Loucy (cell line): ENCODE results near the gene CHST5.
"Not testable (repeated sequence)": the region's sequence is repeated elsewhere in the genome, so short reads cannot be mapped to it uniquely, and the experiment has no call there.

Experiments
- H2AFZ ChIP-seq: fragments of 200-600 bp; sonication (generic); 2 replicates; pipeline ENCODE4 v1.6.0; 2016; ENCODE audit warnings: antibody characterized with exemption, mild to moderate bottlenecking, low read length, moderate library complexity
- H3F3A ChIP-seq: fragments of 200-600 bp; 2 replicates; pipeline ENCODE4 v1.6.0; 2016; ENCODE audit warnings: antibody characterized with exemption, low read depth, mild to moderate bottlenecking
- H3K27me3 ChIP-seq: fragments of 200-600 bp; sonication (generic); 2 replicates; pipeline ENCODE4 v1.6.1; 2014; ENCODE audit warnings: low read length, mild to moderate bottlenecking; ENCODE audit not compliant: insufficient read depth, poor library complexity, severe bottlenecking
- H3K36me3 ChIP-seq: fragments of 200-600 bp; sonication (generic); 2 replicates; pipeline ENCODE4 v1.6.1; 2016; ENCODE audit warnings: low read length; ENCODE audit not compliant: insufficient read depth
- H3K4me1 ChIP-seq: fragments of 200-600 bp; sonication (generic); 2 replicates; pipeline ENCODE4 v1.5.1; 2014; ENCODE audit warnings: low read length, mild to moderate bottlenecking; ENCODE audit not compliant: insufficient read depth, poor library complexity, severe bottlenecking
- H3K4me2 ChIP-seq: fragments of 200-600 bp; sonication (generic); 2 replicates; pipeline ENCODE4 v1.6.0; 2014; ENCODE audit warnings: antibody characterized with exemption, low read length, low read depth, mild to moderate bottlenecking; ENCODE audit not compliant: poor library complexity, severe bottlenecking
- H3K4me3 ChIP-seq: fragments of 200-600 bp; sonication (generic); 2 replicates; pipeline ENCODE4 v1.5.1; 2014; ENCODE audit warnings: low read length, mild to moderate bottlenecking, mixed read lengths; ENCODE audit not compliant: poor library complexity, severe bottlenecking
- H3K79me2 ChIP-seq: fragments of 200-600 bp; sonication (generic); 2 replicates; pipeline ENCODE4 v1.6.1; 2014; ENCODE audit warnings: low read length; ENCODE audit not compliant: insufficient read depth
- H3K9ac ChIP-seq: fragments of 200-600 bp; sonication (generic); 2 replicates; pipeline ENCODE4 v1.6.0; 2014; ENCODE audit warnings: mild to moderate bottlenecking, low read depth, low read length, moderate library complexity; ENCODE audit not compliant: poor library complexity, severe bottlenecking
- H3K9me2 ChIP-seq: fragments of 200-600 bp; sonication (generic); replicated peaks from 2 replicates; pipeline ENCODE4 v1.6.1; 2016; ENCODE audit warnings: low read depth, low read length, mixed read lengths
- H3K9me3 ChIP-seq: fragments of 200-600 bp; sonication (generic); 2 replicates; pipeline ENCODE4 v1.6.1; 2014; ENCODE audit warnings: mild to moderate bottlenecking, antibody characterized with exemption, low read length, low read depth; ENCODE audit not compliant: insufficient read depth
- H4K20me1 ChIP-seq: fragments of 200-600 bp; sonication (generic); 2 replicates; pipeline ENCODE4 v1.6.0; 2014; ENCODE audit warnings: antibody characterized with exemption, low read length, mild to moderate bottlenecking; ENCODE audit not compliant: insufficient read depth, poor library complexity, severe bottlenecking
- EZH2phosphoT487 ChIP-seq: fragments of 200-600 bp; IDR thresholded peaks from 2 replicates; pipeline ENCODE4 v1.6.1; 2018; ENCODE audit warnings: antibody characterized with exemption, mild to moderate bottlenecking, moderate library complexity, borderline replicate concordance
- TF ChIP-seq, protein P1 (sequence below): fragments of 200-600 bp; sonication (generic); conservative IDR thresholded peaks from 2 replicates; pipeline ENCODE4 v1.5.1; 2014; ENCODE audit warnings: mild to moderate bottlenecking, antibody characterized with exemption, low read length

Gene CHST5

DNA sequence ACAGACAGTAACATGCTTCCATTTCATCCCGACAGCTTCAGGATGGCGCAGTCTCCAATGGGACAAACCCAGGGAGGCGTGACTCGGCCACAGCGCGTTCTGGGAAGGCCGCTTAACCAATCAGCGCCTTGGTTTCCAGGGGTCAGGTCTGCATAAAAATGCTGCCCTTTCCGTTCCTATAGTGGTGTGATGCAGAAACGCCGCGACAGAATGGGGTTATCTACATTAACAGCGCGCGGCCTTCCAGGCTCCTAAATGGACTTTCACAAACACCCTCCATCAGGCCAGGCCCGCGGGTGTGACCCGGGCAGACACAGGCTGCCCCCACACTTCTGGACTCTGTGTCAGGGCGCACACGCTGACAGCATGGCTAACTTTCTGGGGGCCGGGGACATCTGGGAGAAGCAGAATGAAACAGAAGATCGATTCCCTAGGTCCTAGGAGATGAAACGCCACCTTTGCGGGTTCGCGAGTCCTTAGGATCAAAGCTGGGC is 19.4 kb upstream of the CHST5 start:
- H3F3A ChIP-seq, result no peaks in the 10 kb centered on the region
- H3K27me3 ChIP-seq, result no peaks in the 10 kb centered on the region
- no peaks in the 10 kb centered on the region for H4K20me1 ChIP-seq
- H3K9ac ChIP-seq, result peak overlapping the region; percentile 61
- peaks cover 20% of the 10 kb centered on the region for H3K4me1 ChIP-seq
- H3K9me3 ChIP-seq, result no peaks in the 10 kb centered on the region
- H3K36me3 ChIP-seq, result no peaks in the 10 kb centered on the region
- peak overlapping the region; percentile 73 for H3K4me3 ChIP-seq
- H2AFZ ChIP-seq, result peak overlapping the region; percentile 76
- peak overlapping the region; percentile 71 for H3K4me2 ChIP-seq
- TF ChIP-seq, protein P1, sequence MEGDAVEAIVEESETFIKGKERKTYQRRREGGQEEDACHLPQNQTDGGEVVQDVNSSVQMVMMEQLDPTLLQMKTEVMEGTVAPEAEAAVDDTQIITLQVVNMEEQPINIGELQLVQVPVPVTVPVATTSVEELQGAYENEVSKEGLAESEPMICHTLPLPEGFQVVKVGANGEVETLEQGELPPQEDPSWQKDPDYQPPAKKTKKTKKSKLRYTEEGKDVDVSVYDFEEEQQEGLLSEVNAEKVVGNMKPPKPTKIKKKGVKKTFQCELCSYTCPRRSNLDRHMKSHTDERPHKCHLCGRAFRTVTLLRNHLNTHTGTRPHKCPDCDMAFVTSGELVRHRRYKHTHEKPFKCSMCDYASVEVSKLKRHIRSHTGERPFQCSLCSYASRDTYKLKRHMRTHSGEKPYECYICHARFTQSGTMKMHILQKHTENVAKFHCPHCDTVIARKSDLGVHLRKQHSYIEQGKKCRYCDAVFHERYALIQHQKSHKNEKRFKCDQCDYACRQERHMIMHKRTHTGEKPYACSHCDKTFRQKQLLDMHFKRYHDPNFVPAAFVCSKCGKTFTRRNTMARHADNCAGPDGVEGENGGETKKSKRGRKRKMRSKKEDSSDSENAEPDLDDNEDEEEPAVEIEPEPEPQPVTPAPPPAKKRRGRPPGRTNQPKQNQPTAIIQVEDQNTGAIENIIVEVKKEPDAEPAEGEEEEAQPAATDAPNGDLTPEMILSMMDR, result no peak
- no peak for TF ChIP-seq EZH2phosphoT487
- no peaks in the 10 kb centered on the region for H3K9me2 ChIP-seq
- no peaks in the 10 kb centered on the region for H3K79me2 ChIP-seq

GRCh38 chr16:75552951-75553350 is 17.0 kb upstream of the CHST5 start:
- H4K20me1 ChIP-seq, result no peaks in the 10 kb centered on the region
- H3F3A ChIP-seq, result no peaks in the 10 kb centered on the region
- no peak overlapping the region for H3K4me3 ChIP-seq
- no peaks in the 10 kb centered on the region for H3K27me3 ChIP-seq
- no peaks in the 10 kb centered on the region for H3K9me2 ChIP-seq
- no peaks in the 10 kb centered on the region for H3K36me3 ChIP-seq
- H3K79me2 ChIP-seq, result no peaks in the 10 kb centered on the region
- peaks cover 20% of the 10 kb centered on the region for H3K4me1 ChIP-seq
- H3K9me3 ChIP-seq, result no peaks in the 10 kb centered on the region
- H2AFZ ChIP-seq, result no peak overlapping the region
- TF ChIP-seq, protein P1, result no peak
- TF ChIP-seq EZH2phosphoT487, result no peak
- H3K9ac ChIP-seq, result no peak overlapping the region
- H3K4me2 ChIP-seq, result no peak overlapping the region

GRCh38 chr16:75550211-75550662 is 14.3 kb upstream of the CHST5 start:
- no peak overlapping the region for H2AFZ ChIP-seq

GRCh38 chr16:75548456-75548855 is 12.5 kb upstream of the CHST5 start:
- H3K79me2 ChIP-seq, H3K27me3 ChIP-seq, H3K9me2 ChIP-seq, H3K9ac ChIP-seq, H3K4me2 ChIP-seq, H3K4me3 ChIP-seq, H3F3A ChIP-seq, H3K4me1 ChIP-seq, H2AFZ ChIP-seq, H4K20me1 ChIP-seq, H3K36me3 ChIP-seq, H3K9me3 ChIP-seq: not testable (repeated sequence)

More at GRCh38 chr16:75550211-75550662, 14.3 kb upstream of the CHST5 start:
- no peaks in the 10 kb centered on the region for H4K20me1 ChIP-seq
- H3K9ac ChIP-seq, result no peak overlapping the region
- H3K9me2 ChIP-seq, result no peaks in the 10 kb centered on the region
- peaks cover 13% of the 10 kb centered on the region for H3K4me1 ChIP-seq
- H3F3A ChIP-seq, result no peaks in the 10 kb centered on the region
- H3K79me2 ChIP-seq, result no peaks in the 10 kb centered on the region
- H3K36me3 ChIP-seq, result no peaks in the 10 kb centered on the region
- no peak overlapping the region for H3K4me3 ChIP-seq
- H3K27me3 ChIP-seq, result no peaks in the 10 kb centered on the region
- H3K4me2 ChIP-seq, result no peak overlapping the region
- H3K9me3 ChIP-seq, result no peaks in the 10 kb centered on the region
- no peak for TF ChIP-seq EZH2phosphoT487
- TF ChIP-seq, protein P1, result peak; percentile 69
